B cell (primary cell): ENCODE results near the gene ST6GALNAC3. TPM values are rescaled to one million over a fixed set of nuclear protein-coding genes. Genes with fewer than 3 reads are reported as not detected.

Source experiments
- ATAC-seq: fragments of 200-7000 bp; cut with Tn5 transposase; one replicate; pipeline ENCODE4 v1.10.0; 2021; ENCODE audit warnings: low read depth, mild to moderate bottlenecking, moderate number of reproducible peaks, moderate library complexity
- CTCF ChIA-PET: fragments of 350-600 bp; sonication (Branson Sonifier 250); formaldehyde crosslinking; loops from one replicate; lab custom pipeline; 2021; ENCODE audit warnings: antibody characterized with exemption, inconsistent platforms; lab: Charles Lee
- POLR2A ChIA-PET: fragments of 350-600 bp; sonication (Branson Sonifier 250); formaldehyde crosslinking; loops from one replicate; lab custom pipeline; 2021; ENCODE audit warnings: antibody characterized with exemption; lab: Charles Lee
- DNase-seq: peaks from one replicate; pipeline ENCODE4 v3.0.0; 2013
- H2AFZ ChIP-seq: 2 replicates; pipeline ENCODE4 v1.6.1; 2012; ENCODE audit warnings: mild to moderate bottlenecking, low read depth, low read length; ENCODE audit not compliant: insufficient read depth, poor library complexity, severe bottlenecking
- H3K27ac ChIP-seq, 2 donors: 1 replicate in 1 of 2; 2 replicates in 1 of 2; pipeline ENCODE4 v1.5.1; 2012 to 2013; ENCODE audit warnings: low read length in 2 of 2, mild to moderate bottlenecking in 2 of 2, moderate library complexity in 1 of 2
- H3K27me3 ChIP-seq, 4 experiments: fragments of 200-600 bp in 1 of 4; sonication (generic) in 1 of 4; replicated peaks in 1 of 4; 1 replicate in 2 of 4; 2 replicates in 2 of 4; pipeline versions ENCODE4 v1.6.1 to v1.7.0; 2013 to 2016; ENCODE audit warnings: low read length in 3 of 4, mild to moderate bottlenecking in 2 of 4, mixed read lengths in 1 of 4, moderate library complexity in 1 of 4; ENCODE audit not compliant: insufficient read depth in 4 of 4, control insufficient read depth in 3 of 4; ENCODE audit errors: control extremely low read depth in 1 of 4
- H3K36me3 ChIP-seq, 2 experiments: replicated peaks in 1 of 2; 1 replicate in 1 of 2; 2 replicates in 1 of 2; pipeline versions ENCODE4 v1.6.1 to v1.7.1; 2013; ENCODE audit warnings: low read length in 1 of 2; ENCODE audit not compliant: insufficient read depth in 2 of 2, control insufficient read depth in 1 of 2; ENCODE audit errors: control extremely low read depth in 1 of 2, extremely low read depth in 1 of 2
- H3K4me1 ChIP-seq, 2 donors: fragments of 200-600 bp in 1 of 2; sonication (generic) in 1 of 2; 1 replicate in 1 of 2; 2 replicates in 1 of 2; pipeline versions ENCODE4 v1.5.1 to v1.6.1; 2013 to 2017; ENCODE audit warnings: low read length in 2 of 2; ENCODE audit not compliant: control insufficient read depth in 2 of 2, insufficient read depth in 2 of 2
- H3K4me2 ChIP-seq: replicated peaks from 2 replicates; pipeline ENCODE3; 2012; ENCODE audit warnings: mild to moderate bottlenecking, low read depth, low read length; ENCODE audit not compliant: poor library complexity, severe bottlenecking
- H3K4me3 ChIP-seq, 5 experiments: fragments of 200-600 bp in 1 of 5; sonication (generic) in 1 of 5; 1 replicate in 3 of 5; 2 replicates in 2 of 5; pipeline versions ENCODE4 v1.5.1 to v1.7.0; 2011 to 2016; ENCODE audit warnings: low read length in 4 of 5, mild to moderate bottlenecking in 4 of 5, low read depth in 2 of 5, control low read depth in 1 of 5, moderate library complexity in 1 of 5; ENCODE audit not compliant: insufficient read depth in 1 of 5; ENCODE audit errors: control extremely low read depth in 1 of 5, extremely low read depth in 1 of 5
- H3K79me2 ChIP-seq: fragments of 200-600 bp; sonication (generic); one replicate; pipeline ENCODE4 v1.6.0; 2016; ENCODE audit warnings: low read length; ENCODE audit not compliant: control insufficient read depth, insufficient read depth
- H3K9ac ChIP-seq: fragments of 200-600 bp; sonication (generic); 2 replicates; pipeline ENCODE4 v1.6.1; 2017; ENCODE audit warnings: mild to moderate bottlenecking, low read length, moderate library complexity
- H3K9me3 ChIP-seq, 3 donors: one replicate each; pipeline versions ENCODE4 v1.6.1 to v1.7.1; 2013; ENCODE audit warnings: low read length in 2 of 3; ENCODE audit not compliant: control insufficient read depth in 2 of 3, insufficient read depth in 1 of 3; ENCODE audit errors: control extremely low read depth in 1 of 3
- H4K20me1 ChIP-seq: 2 replicates; pipeline ENCODE4 v1.6.0; 2012; ENCODE audit warnings: mild to moderate bottlenecking, low read length; ENCODE audit not compliant: insufficient read depth, control insufficient read depth, poor library complexity, severe bottlenecking
- H3K27ac Mint-ChIP-seq: one replicate; pipeline ENCODE4 v1.8.0; 2021; ENCODE audit warnings: mixed read lengths
- H3K27me3 Mint-ChIP-seq: one replicate; pipeline ENCODE4 v1.8.0; 2021; ENCODE audit warnings: mixed read lengths
- H3K4me1 Mint-ChIP-seq: one replicate; pipeline ENCODE4 v1.8.0; 2021; ENCODE audit warnings: mixed read lengths
- H3K4me3 Mint-ChIP-seq: one replicate; pipeline ENCODE4 v1.8.0; 2021; ENCODE audit warnings: mixed read lengths
- H3K9me3 Mint-ChIP-seq: one replicate; pipeline ENCODE4 v1.8.0; 2022; ENCODE audit warnings: mixed read lengths; ENCODE audit not compliant: insufficient read depth
- EZH2 ChIP-seq: IDR thresholded peaks from 2 replicates; pipeline ENCODE4 v1.6.1; 2012; ENCODE audit warnings: borderline replicate concordance, low read depth, mild to moderate bottlenecking, moderate library complexity, low read length; ENCODE audit not compliant: insufficient read depth, poor library complexity, severe bottlenecking
- WGBS: methylation state at CpG from one replicate; pipeline ENCODE4 v1.1.5; 2013; ENCODE audit warnings: missing lambda C conversion rate; ENCODE audit not compliant: insufficient coverage; 5-methylcytosine and 5-hydroxymethylcytosine counted together
- intact Hi-C: fragments of 100-400 bp; cut with micrococcal nuclease; formaldehyde crosslinking; loops from one replicate; pipeline ENCODE4 v1.10.0; 2022
- polyA plus RNA-seq: library from polyadenylated mRNA; depleted of rRNA; stranded (reverse); fragments of >200 nt; gene quantifications from 2 replicates; pipeline ENCODE4 v1.2.3, GENCODE V29; 2012
- total RNA-seq, 2 donors: library from RNA; stranded (reverse); fragments of 120-200 nt in 1 of 2; gene quantifications; 1 replicate in 1 of 2; 2 replicates in 1 of 2; pipeline versions ENCODE4 v1.2.3 to v1.2.4, GENCODE V29; 2013 to 2022
- TF ChIP-seq, protein P1 (sequence below): fragments of 200-600 bp; IDR thresholded peaks from one replicate; pipeline ENCODE4 v1.8.0; 2022; ENCODE audit warnings: antibody characterized with exemption, mild to moderate bottlenecking

Gene ST6GALNAC3
- total and polyA plus RNA-seq, 2 donors (not counting 1 experiment from before 2014, with no cell fraction given): 3.0 to 17.3 TPM

DNA sequence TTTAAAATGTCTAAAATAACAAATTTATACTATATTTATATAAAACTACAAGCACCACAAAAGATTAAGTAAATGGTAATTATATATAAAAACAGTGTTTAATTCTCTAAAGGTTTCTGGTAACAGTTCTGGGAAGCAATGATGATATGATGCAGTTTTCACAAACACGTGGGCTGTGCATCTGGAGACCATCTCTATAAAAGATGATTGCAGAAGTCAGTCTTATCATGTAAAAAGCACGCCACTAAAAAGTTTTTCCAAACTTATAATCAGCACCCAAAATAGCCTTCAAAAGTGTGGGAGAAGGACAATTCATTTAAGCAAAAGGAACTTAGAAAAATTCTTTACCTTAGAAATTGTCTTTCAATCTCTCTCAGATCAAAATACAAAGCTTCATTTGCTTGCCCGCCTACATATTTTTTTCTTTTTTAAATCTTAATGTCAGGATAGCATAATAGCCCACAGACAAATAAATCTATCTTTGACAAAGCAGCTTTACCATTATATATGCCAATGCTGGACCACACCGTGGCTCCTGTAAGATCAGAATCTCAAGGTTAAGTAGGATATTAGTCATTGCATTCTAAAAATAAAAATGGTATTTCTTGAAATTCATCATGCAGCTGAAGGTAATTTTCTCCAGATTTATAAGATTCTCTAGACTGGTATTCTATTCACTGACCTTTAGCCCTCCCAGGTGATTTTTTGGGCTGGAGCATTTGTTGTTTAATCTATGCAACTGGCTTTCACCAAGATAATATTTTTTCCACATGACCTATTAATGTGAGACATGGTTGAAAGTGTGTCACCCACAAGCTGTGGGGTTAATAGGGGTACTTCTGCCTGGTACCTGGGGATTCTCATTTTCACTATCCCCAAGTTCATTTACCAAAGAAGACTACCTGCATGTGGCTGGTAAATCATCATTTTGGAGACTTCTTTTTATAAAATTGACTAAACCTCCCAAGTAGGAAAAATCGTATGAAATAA, 603.2 kb downstream of the ST6GALNAC3 start:
- no peak overlapping the region for H3K4me3 Mint-ChIP-seq
- Histone ChIP-seq H3K36me3 (no peaks in the 10 kb centered on the region), H3K9me3 (no peaks in the 10 kb centered on the region), H3K9ac (no peak overlapping the region), H4K20me1 (no peaks in the 10 kb centered on the region), H3K4me2 (no peak overlapping the region), H2AFZ (no peak overlapping the region), H3K79me2 (no peaks in the 10 kb centered on the region), H3K27me3 (no peaks in the 10 kb centered on the region), H3K27ac (no peak overlapping the region), H3K4me3 (no peak overlapping the region), H3K4me1 (no peaks in the 10 kb centered on the region)
- 72% methylated on average over 2 of the region's 5 CpGs for WGBS
- peaks cover 10% of the 10 kb centered on the region for H3K27me3 Mint-ChIP-seq
- intact Hi-C loops: no loop called here
- TF ChIP-seq, protein P1, sequence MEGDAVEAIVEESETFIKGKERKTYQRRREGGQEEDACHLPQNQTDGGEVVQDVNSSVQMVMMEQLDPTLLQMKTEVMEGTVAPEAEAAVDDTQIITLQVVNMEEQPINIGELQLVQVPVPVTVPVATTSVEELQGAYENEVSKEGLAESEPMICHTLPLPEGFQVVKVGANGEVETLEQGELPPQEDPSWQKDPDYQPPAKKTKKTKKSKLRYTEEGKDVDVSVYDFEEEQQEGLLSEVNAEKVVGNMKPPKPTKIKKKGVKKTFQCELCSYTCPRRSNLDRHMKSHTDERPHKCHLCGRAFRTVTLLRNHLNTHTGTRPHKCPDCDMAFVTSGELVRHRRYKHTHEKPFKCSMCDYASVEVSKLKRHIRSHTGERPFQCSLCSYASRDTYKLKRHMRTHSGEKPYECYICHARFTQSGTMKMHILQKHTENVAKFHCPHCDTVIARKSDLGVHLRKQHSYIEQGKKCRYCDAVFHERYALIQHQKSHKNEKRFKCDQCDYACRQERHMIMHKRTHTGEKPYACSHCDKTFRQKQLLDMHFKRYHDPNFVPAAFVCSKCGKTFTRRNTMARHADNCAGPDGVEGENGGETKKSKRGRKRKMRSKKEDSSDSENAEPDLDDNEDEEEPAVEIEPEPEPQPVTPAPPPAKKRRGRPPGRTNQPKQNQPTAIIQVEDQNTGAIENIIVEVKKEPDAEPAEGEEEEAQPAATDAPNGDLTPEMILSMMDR: no peak
- no peak for TF ChIP-seq EZH2
- POLR2A ChIA-PET: no interaction called here
- DNase-seq: no peak
- no peaks in the 10 kb centered on the region for H3K9me3 Mint-ChIP-seq
- no peak overlapping the region for H3K27ac Mint-ChIP-seq
- H3K4me1 Mint-ChIP-seq: no peaks in the 10 kb centered on the region
- no peak for ATAC-seq
- CTCF ChIA-PET: no interaction called here

- no peak overlapping the region for H3K9ac ChIP-seq
- WGBS: 90% methylated on average over 5 of the region's 8 CpGs
- no peaks in the 10 kb centered on the region for H3K4me1 ChIP-seq
- Mint-ChIP-seq H3K4me3 (no peak overlapping the region), H3K9me3 (no peaks in the 10 kb centered on the region), H3K4me1 (no peaks in the 10 kb centered on the region), H3K27ac (no peak overlapping the region), H3K27me3 (peaks cover 10% of the 10 kb centered on the region)
- no peak overlapping the region for H3K4me2 ChIP-seq
- no peaks in the 10 kb centered on the region for H3K79me2 ChIP-seq
- no peak overlapping the region for H3K4me3 ChIP-seq
- no peak overlapping the region for H3K27ac ChIP-seq
- ChIA-PET POLR2A (no interaction called here), CTCF (no interaction called here)
- H3K27me3 ChIP-seq: no peaks in the 10 kb centered on the region
- intact Hi-C loops: no loop called here
- H3K36me3 ChIP-seq: no peaks in the 10 kb centered on the region
- H2AFZ ChIP-seq: no peak overlapping the region
- no peaks in the 10 kb centered on the region for H4K20me1 ChIP-seq
- no peaks in the 10 kb centered on the region for H3K9me3 ChIP-seq
- DNase-seq (no peak), ATAC-seq (no peak)
- TF ChIP-seq, protein P1: no peak
- TF ChIP-seq EZH2: no peak
These were observed 605.1 kb downstream of the ST6GALNAC3 start for GRCh38 chr1:76679534-76680152.
